Right ventricle myocardium inferior (tissue), 1 donor: ENCODE results near the gene PPM1N. TPM values are rescaled to one million over a fixed set of nuclear protein-coding genes. Genes with fewer than 3 reads are reported as not detected.
A peak's percentile ranks its signal among the peaks of the same experiment; 100 is the strongest.
"Not testable (repeated sequence)": the region's sequence is repeated elsewhere in the genome, so short reads cannot be mapped to it uniquely, and the experiment has no call there.

Experiments
- ATAC-seq: fragments of 200-7000 bp; cut with Tn5 transposase; one replicate; pipeline ENCODE4 v1.9.1; 2020; ENCODE audit warnings: mild to moderate bottlenecking, moderate library complexity
- DNase-seq: peaks from one replicate; pipeline ENCODE4 v3.0.0; 2021; ENCODE audit errors: missing footprints
- intact Hi-C: fragments of 100-400 bp; cut with DNase I; formaldehyde crosslinking; loops from one replicate; pipeline ENCODE4 v1.11.0; 2022
- total RNA-seq: library from RNA; stranded (reverse); fragmentation: NEBNext Ultra II Directional; extraction: Animal tissue kit (Norgen Biotek cat#: 25700); gene quantifications from one replicate; pipeline ENCODE4 v1.2.1, GENCODE V29; 2021
- donor health status: DM: no; HTN: yes; CAD: no; lungs with severe emphysema.

PPM1N gene
- total RNA-seq, 1 donor from 2014 or later, result 0.65 TPM

DNA sequence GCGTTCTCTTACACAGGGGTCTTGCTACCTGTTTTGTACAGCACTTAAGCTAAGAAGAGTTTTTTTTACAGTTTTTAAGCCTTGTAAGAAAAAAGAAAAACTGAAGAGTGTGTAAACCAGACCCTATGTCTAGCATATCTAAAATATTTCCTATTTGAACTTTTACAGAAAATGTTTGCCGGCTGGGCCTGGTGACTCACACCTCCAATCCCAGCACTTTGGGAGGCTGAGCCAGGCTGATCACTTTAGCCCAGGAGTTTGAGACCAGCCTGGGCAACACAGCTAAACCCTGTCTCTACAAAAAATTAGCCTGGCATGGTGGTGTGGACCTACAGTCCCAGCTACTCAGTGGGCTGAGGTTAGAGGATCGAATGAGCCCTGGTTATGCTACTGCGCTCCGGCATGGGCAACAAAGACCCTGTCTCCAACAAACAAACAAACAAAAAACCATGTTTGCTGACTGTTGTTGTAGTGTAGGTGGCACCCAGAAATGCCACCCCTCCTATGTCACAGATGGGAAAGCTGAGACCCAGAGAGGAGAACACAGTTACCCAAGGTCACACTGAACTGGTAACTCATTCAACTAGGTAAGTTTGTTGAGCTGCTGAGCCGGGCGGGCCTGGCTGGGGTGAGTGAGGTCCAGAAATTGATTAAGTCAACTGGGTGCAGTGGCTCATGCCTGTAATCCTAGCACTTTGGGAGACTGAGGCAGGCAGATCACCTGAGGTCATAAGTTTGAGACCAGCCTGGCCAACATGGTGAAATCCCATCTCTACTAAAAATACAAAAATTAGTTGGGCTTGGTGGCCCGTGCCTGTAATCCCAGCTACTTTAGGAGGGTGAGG is 7.1 kb downstream of the PPM1N start:
- intact Hi-C loops, result loop anchor here (5.0 kb wide), 1 partner anchor 97 kb away; the partner anchor contains the start of gene GPR4
- no peak for DNase-seq
- ATAC-seq, result no peak

DNA sequence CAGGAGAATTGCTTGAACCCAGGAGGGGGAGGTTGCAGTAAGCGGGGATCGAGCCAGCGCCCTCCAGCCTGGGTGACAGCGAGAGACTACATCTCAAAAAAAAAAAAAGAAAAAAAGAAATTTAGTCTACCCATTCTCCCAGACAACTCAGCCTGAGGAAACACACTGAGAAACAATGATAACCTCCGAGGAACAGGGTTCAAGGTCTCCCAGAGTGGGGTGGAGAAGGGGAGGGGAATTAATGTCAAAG is 7.7 kb downstream of the PPM1N start:
- intact Hi-C loops, result loop anchor here (5.0 kb wide), 1 partner anchor 96 kb away; the partner anchor contains the start of gene GPR4
- DNase-seq (no peak), ATAC-seq (no peak)

DNA sequence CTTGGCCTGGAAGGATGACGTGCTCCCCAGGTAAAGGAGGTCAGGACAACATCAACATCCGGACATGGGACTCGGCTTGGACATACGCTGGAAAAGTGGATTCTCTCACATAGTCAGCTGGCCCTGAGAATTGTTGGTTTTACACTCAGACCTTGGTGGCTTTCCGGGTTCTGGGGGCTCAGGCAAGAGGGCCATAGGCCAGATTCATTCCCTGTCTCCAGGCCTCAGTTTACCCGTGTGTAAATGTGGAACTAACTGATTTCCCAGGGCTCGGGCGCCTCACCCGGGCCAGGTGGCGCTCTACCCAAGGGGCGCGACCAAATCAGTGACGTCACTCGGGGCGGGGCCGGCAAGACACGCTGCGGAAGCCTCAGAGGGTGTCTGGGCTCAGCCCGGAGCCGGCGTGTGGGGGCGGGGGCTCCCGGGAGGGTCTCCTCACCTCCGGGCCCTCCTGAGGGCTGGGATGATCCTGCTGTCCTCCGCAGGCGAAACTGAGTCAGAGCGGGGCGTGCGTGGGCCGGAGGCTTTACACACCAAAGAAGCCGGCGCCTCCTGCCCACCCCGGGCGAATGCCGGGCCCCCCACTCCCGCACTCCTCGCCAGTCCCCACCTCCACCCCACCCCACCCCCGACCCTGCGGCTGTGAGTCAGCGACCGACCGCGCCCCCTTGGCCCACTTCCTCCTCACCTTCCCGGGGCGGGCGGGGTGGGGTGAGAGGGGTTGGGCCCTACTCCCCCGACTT is 8.2 kb downstream of the PPM1N start:
- peak; percentile 98 for DNase-seq
- peak; percentile 87 for ATAC-seq
- intact Hi-C loops, result loop anchor here (5.0 kb wide), 1 partner anchor 96 kb away; the partner anchor contains the start of gene GPR4

DNA sequence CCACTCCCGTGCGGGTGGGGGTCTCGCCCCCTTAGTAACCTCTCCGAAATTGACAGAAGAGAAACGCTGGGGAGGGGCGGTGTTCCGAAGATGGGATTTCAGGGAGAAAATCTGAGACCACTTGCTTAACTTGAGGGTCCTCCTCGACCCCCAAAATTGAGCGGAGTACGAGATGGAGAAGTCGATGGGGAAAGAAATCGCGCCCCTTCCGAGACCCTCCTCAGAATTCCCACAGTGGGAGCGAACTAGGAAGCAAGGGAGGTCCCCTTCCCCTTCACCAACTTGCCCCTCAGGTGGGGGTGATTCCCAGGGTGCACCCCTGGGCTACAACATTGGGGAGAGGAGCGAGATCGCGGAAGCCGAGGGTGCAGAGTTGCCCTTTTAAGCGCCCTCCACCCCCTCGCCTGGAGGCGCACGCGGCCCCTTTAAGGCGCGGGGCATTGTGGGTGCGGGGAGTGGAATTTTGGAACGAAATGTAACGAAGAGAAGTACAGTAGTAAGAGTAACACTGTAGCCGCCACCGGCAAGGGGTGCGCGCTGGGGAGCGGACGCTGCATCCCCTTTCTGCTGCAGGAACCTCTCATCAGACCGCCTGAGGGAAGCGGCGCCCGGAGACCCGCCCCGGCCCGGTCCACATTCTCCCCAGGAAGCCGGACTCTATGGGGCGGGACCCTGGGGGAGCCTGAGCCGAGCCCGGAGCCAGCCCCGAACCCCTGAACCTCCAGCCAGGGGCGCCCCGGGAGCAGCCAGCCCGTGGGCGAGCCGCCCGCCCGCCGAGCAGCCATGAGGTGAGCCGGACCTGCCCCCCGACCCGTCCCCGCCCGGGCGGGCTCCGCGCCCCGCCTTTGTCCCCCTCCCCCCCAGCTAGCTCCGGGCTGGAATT is 9.0 kb downstream of the PPM1N start, which contains the start of gene VASP:
VASP (plus strand) TSS at position 491 of the 883 bp plus-strand sequence; CDS start at position 784, 293 bp downstream.
- peak; percentile 94 for DNase-seq
- ATAC-seq, result peak; percentile 87
- intact Hi-C loops, result loop anchor here (5.0 kb wide), 1 partner anchor 95 kb away; the partner anchor contains the start of gene GPR4

DNA sequence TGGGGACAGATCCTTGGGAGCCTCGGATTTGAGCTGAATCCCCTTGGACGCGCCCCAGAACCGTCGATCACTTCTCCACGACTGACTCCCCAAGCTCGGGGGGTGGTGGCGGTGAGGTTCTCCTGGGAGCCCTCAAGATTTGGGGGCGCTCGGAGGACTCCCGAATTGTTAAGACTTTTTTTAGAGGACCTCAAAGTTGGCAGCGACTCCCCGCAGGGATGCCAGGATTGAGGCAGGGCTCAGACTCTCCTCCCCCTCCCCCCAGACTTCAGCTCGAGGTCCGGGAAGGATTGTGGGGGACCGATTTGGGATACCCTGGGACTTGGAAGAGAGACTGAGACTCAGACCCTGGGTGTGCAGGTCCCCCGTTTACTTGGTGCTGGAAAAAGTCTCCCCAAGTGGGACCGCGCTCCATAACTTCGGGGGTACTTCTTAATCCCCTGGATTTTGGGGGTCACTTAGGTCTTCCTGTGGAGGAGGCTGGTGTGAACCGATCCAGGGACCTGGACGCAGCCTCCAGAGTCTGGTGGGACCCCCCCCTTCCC is 9.7 kb downstream of the PPM1N start:
- peak; percentile 71 for DNase-seq

DNA sequence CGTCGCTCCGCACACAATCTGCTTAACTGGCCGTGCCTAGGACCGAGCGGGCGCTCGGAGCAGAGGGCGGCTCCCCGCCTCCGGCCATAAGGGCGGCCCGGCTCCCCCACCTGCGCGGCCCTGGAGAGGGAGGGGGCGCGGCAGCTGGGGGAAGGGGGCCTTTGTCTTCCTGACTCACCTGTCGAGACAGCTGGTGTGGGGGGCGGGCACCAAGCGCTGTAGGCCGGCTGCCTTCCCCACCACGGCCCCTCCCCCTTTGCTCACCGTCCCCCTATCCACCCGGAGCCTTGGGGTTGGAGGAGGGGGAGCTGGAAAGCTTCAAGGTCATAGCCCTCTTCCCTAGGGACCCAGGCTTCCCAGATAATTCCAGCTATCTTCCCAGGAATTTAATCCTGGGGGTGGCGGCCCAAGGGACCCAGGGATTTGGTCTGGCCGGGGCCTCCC is 10.2 kb downstream of the PPM1N start:
- peak; percentile 2 for ATAC-seq
- DNase-seq, result no peak
- intact Hi-C loops, result loop anchor here (5.0 kb wide), 1 partner anchor 94 kb away; the partner anchor contains the start of gene GPR4

More for the DNA sequence above, 9.7 kb downstream of the PPM1N start:
- intact Hi-C loops, result loop anchor here (5.0 kb wide), 1 partner anchor 94 kb away; the partner anchor contains the start of gene GPR4
- ATAC-seq, result no peak

DNA sequence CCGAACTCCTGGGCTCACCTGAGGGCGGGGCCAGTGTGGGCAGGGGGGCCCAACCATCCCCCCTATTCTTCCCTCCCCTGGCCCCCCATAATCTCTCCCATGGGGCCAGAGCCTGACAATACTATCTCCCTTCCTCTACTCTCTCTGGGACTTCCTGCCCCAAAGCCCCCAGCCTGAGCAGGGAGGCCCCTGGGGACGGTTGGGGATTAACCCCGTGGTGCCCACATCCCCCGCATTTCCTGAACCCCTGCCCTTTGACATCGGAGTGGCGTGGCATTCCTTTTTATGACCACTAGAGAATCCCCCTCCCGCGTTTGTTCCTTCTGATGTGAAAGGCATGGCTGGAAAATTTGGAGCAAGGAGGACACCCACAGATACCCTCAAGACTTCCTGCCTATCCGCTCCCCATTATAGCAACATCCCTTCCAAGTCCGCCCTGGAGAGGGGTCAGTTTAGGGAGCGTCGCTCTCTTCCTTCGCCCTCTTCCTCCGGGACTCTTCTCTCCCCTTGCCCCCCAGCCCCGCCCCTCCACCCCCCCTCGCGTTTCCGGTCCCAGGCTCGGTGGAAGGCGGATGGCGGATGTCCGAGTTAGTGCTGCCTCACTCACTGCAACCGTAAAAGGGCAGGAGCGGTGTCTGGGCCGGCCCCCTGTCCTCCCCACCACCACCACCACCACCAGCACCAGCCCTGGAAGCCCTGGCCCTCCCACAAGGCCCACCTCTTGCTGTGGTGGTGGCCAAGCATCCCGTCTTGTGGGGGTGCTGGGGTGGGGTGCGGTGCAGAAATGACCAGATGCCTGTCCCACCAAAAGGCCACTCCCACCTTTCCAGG is 10.8 kb downstream of the PPM1N start:
- intact Hi-C loops, result loop anchor here (5.0 kb wide), 1 partner anchor 93 kb away; the partner anchor contains the start of gene GPR4
- ATAC-seq, result peak; percentile 35
- DNase-seq, result peak; percentile 91

DNA sequence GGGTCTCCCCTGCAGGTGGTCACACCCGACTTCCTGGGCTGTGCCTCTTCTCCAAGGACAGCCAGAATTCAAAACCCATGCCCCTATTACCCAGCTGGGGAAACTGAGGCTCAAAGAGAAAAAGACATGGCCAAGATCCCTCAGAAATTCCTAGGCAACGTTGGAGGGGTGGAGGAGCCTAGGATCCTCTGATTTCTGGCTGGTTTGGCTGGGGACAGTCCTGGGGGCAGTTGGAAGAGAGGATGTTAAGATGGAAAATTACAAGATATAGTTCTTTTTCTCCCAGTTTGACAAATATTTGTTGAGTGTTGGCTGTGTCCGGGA is 11.4 kb downstream of the PPM1N start:
- no peak for ATAC-seq
- intact Hi-C loops, result loop anchor here (5.0 kb wide), 1 partner anchor 93 kb away; the partner anchor contains the start of gene GPR4
- DNase-seq, result no peak

DNA sequence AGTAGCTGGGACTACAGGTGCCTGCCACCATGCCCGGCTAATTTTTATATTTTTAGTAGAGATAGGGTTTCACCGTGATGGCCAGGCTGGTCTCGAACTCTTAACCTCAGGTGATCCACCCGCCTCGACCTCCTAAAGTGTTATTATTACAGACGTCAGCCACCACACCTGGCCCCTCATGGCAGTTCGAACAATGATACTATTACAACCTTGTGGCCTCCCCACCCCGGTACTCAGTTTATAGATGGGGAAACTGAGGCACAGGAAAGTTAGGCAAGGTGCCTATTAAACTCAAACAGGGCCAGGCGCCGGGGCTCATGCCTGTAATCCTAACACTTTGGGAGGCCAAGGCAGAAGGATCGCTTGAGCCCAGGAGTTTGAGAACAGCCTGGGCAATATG is 12.1 kb downstream of the PPM1N start:
- ATAC-seq, intact Hi-C loops, DNase-seq: not testable (repeated sequence)

DNA sequence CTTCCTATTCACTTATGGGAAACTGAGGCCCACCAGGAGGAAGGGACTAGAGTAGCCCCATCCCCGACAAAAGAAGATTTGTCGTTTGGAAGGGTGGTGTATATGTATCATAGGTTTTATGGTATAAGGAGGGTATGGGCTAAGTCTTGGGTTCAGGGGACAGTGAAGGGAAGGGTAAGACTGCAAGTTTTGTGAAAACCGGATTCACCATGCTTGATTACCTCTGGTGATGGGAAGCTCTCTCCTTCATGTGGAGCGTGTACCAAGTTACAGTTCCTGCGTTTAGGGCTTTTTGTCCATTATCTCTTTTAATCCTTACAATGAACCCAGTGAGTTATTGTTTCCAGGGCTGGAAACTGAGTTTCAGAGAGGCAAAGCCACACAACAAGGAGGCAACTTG is 12.8 kb downstream of the PPM1N start:
- DNase-seq, result no peak
- ATAC-seq, result no peak
- intact Hi-C loops, result no loop called here

DNA sequence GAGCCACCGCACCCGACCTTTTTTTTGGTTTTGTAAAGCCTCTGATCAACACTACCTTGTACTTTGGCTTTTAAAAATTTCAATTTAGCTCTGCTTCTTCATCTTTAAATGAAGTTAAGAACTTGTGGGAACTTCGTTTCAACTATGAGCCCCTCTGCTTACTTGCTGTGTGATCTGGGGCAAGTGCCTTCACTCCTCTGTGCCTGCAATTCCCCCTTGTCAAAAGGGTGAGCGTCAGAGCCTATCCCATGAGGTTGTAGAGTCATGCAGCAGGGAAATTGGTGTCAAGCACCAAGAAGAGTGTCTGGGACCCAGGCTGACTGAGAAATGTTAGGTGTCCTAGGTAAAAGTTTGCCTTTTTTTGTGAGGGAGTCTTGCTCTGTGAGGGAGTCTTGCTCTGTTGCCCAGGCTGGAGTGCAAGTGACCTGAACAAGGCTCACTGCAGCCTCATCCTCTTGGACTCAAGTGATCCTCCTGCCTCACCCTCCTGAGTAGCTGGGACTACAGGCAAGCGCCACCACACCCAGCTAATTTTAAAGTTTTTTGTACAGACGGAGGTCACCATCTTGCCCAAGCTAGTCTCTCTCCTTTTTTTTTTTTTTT is 14.7 kb downstream of the PPM1N start:
- DNase-seq, result no peak
- no peak for ATAC-seq
- intact Hi-C loops, result no loop called here

DNA sequence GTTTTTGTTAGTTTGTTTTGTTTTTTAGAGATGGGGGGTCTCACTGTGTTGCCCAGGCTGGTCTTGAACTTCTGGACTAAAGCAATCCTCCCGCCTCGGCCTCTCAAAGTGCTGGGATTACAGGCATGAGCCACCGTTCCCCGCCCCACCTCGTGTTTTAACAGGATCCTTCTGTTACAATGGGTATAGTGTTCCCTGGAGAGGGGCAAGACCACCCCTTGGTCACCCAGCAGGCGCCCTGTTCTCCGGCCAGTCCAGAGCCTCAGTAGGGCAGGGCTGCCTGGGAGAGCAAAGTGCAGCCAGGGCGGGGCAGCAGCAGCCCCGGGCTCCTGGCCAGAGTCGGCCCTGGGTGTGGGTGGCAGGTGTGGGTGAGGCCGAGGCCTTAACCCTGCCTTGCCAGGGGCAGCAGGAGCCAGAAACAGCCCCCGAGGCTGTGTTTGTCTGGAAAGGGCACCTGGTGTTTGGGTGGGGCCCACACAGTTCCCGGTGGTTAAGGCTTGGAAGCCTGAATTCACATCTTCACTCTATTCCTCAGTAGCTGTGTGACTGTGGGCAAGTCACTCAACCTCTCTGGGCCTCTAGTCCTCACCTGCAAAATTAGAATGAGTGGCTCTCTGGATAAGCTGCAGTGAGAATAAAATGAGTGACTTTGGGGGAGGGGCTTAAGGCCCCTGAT is 16.3 kb downstream of the PPM1N start:
- DNase-seq (no peak), ATAC-seq (no peak)
- intact Hi-C loops, result no loop called here

DNA sequence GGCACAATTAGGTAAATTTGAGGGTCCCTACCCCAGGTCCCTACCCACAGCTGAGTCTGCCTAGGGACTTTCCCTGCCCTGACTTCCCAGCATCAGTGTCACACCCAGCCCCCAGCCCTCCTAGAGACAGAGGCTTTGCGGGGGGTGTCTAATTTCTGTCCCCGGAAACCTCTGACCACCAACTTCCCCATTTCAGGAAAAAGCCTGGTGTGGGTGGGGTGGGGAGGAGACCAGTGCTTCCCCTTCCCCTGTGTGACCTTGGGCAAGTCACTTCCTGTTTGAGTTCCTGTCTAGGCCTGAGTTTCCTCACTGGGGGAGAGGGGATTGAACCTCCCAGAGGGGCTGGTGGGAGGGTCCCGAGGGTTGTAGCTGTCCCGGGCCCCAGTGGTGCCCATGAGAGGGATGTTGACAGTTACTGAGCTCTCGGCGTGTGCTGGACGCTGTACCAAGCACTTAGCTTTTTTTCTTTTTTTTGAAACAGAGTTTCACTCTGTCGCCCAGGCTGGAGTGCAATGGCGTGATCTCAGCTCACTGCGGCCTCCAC is 16.9 kb downstream of the PPM1N start:
- intact Hi-C loops, result no loop called here
- ATAC-seq (peak; percentile 54), DNase-seq (peak; percentile 78)

DNA sequence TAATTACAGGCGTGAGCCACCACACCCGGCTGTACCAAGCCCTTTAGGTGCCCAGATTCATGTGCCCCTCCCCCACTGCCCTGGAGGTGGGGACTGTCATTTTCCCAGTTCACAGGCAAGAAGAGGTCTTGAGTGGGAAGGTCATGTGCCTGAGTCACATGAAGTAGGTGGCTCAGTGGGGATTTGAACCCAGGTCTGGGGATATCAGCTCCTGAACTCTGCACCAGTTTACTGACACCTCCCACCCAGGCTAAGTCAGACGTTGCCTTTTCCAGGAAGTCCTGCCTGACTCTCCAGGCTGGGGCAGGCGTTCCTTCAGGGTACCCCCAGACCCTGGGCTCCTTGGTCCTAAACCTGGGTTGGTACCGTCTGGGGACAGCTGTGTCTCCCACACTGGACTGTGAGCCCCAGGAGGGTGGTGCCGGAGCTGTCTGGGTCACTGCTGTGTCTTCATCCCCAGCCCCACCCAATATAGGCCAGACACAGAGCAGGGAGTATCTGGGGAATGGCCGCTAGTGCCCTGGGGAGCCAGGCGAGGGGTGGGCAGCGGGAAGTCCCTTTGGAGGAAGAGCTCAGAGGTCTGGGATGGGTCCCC is 17.7 kb downstream of the PPM1N start:
- intact Hi-C loops, result no loop called here
- ATAC-seq (peak; percentile 15), DNase-seq (no peak)

DNA sequence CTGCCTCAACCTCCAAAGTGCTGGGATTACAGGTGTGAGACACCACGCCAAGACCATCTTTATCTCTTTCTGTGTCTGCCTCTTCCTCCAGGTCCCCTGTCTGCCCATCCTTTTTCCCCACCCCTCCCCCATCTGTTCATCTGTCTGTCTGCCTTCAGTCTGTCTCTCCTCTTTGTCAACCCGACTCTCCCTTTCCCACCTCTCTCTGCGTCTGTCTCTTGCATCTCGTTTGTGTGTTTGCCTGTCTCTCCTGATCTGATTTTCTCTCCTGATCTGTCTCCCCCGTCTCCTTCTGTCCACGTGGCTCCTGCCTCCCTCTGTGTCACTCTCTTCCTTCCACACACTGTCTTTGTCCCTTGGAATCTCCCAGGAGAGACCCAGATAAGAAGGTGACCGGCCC is 19.0 kb downstream of the PPM1N start:
- DNase-seq, result no peak
- intact Hi-C loops, result no loop called here
- ATAC-seq, result no peak
